Thyroid gland (tissue), 4 donors: ENCODE measurements around the gene GALNT14.

Source experiments
- CTCF ChIP-seq, 6 experiments: fragments of 200-600 bp in 3 of 6; fragments of 450-650 bp in 3 of 6; sonication (generic) in 3 of 6; IDR thresholded peaks; one replicate each; pipeline ENCODE4 v1.5.1; 2016 to 2019; ENCODE audit warnings: antibody characterized with exemption in 6 of 6, mild to moderate bottlenecking in 2 of 6, inconsistent platforms in 1 of 6, moderate library complexity in 1 of 6
- POLR2A ChIP-seq, 2 donors: fragments of 450-650 bp; IDR thresholded peaks; one replicate each; pipeline ENCODE4 v1.6.1; 2017; ENCODE audit warnings: antibody characterized with exemption in 2 of 2, mild to moderate bottlenecking in 2 of 2, moderate library complexity in 1 of 2

- TF ChIP-seq POLR2A (IDR thresholded peaks at IDR 0.05) = no peak
- TF ChIP-seq CTCF (IDR thresholded peaks at IDR 0.05) = no peak
Measured at GRCh38 chr2:30931841-30932407, 206.3 kb downstream of the GALNT14 start.
